ENCODE measurements around the gene IL37. TPM values are rescaled to one million over a fixed set of nuclear protein-coding genes. Genes with fewer than 3 reads are reported as not detected.
A peak's percentile ranks its signal among the peaks of the same experiment; 100 is the strongest.

Gene IL37
- total and polyA plus RNA-seq, 2 of the 13 experiments (the other 11 are each of a cell fraction or from before 2014, with no cell fraction given), result not detected

DNA sequence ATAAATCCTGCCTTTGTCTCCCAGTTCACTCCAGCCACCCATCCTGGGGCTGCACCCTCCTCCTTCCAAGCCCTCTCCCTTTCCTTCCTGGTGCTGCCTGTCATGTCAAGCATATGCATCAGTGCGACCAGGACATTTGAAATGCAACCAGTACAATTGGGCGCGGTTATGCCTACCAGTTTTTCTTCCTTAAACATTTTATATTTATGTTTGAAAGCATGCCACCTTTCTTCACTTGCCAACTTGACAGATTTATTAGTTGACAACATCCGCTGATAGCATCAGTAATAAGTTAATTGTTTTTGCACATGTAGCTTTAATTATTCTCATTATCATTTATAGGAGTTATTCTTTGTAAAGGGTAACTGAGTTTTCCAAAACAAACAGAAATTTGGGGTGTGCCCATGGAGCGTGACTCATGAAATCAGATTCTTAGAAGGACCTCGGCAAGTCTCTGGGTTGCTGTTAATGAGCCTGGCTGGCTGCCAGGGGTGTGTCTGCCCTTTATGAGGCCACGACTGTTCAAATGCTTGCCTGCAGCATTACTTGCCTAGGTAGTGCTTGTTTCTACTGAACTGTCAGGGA, 41.6 kb upstream of the IL37 start:
- DNase-seq (ENCODE audit: low spot score), result no peak
- no TSS peak for BruUV-seq (replicated peaks)
- no peak overlapping the region for H3K4me2 ChIP-seq (ENCODE audit: low read depth, low read length)
- H3K79me2 ChIP-seq (ENCODE audit: insufficient read depth, low read length), result no peaks in the 10 kb centered on the region
- TF ChIP-seq HNF4G (IDR thresholded peaks at IDR 0.05; ENCODE audit: borderline replicate concordance, low read depth, low read length) (no peak), HNF4G (CRISPR knock-in tag; IDR thresholded peaks at IDR 0.05; ENCODE audit: borderline replicate concordance, low read depth) (no peak), ZNF224 (CRISPR knock-in tag; IDR thresholded peaks at IDR 0.05) (no peak)
- intact Hi-C loops (cut with micrococcal nuclease; ENCODE audit: unreplicated experiment), result no loop called here
- in situ Hi-C loops (cut with HindIII; ENCODE audit: extremely low pct_ligation_motif_present, low pct_unique_long_range_greater_than_20kb), result no loop called here
- H3K27ac ChIP-seq (ENCODE audit: extremely low read length, insufficient read depth, low read length), result no peak overlapping the region
- FAIRE-seq, result no peak
- no peaks in the 10 kb centered on the region for H3K36me3 ChIP-seq (replicated peaks in 1 of 2; ENCODE audit: control insufficient read depth in 1 of 2, insufficient read depth in 2 of 2, low read length in 2 of 2)
- ATAC-seq, result no peak
- no peak overlapping the region for H3K4me3 ChIP-seq (replicated peaks in 1 of 3; ENCODE audit: insufficient read depth in 1 of 3, low read depth in 2 of 3, low read length in 3 of 3)
- H2AFZ ChIP-seq (ENCODE audit: low read length), result no peak overlapping the region
- peaks cover 10% of the 10 kb centered on the region for H3K9me3 ChIP-seq (ENCODE audit: low read length)
- H3K9ac ChIP-seq (ENCODE audit: insufficient read depth, low read depth, low read length), result no peak overlapping the region
- WGBS (ENCODE audit: low lambda C conversion rate), result 49% methylated on average over 7 of the region's 7 CpGs
- H3K4me1 ChIP-seq (ENCODE audit: insufficient read depth, low read length), result no peaks in the 10 kb centered on the region
- ChIA-PET POLR2A (no interaction called here), CTCF (ENCODE audit: low intra/inter-chr PET ratio, low total read pairs) (no interaction called here)
- no peaks in the 10 kb centered on the region for H4K20me1 ChIP-seq (ENCODE audit: insufficient read depth, low read length)
- H3K27me3 ChIP-seq (ENCODE audit: control insufficient read depth in 1 of 2, insufficient read depth in 2 of 2, low read length in 2 of 2), result peaks cover 0 to 12% of the 10 kb centered on the region in 2 experiments; a peak in 2 of 5 replicates

DNA sequence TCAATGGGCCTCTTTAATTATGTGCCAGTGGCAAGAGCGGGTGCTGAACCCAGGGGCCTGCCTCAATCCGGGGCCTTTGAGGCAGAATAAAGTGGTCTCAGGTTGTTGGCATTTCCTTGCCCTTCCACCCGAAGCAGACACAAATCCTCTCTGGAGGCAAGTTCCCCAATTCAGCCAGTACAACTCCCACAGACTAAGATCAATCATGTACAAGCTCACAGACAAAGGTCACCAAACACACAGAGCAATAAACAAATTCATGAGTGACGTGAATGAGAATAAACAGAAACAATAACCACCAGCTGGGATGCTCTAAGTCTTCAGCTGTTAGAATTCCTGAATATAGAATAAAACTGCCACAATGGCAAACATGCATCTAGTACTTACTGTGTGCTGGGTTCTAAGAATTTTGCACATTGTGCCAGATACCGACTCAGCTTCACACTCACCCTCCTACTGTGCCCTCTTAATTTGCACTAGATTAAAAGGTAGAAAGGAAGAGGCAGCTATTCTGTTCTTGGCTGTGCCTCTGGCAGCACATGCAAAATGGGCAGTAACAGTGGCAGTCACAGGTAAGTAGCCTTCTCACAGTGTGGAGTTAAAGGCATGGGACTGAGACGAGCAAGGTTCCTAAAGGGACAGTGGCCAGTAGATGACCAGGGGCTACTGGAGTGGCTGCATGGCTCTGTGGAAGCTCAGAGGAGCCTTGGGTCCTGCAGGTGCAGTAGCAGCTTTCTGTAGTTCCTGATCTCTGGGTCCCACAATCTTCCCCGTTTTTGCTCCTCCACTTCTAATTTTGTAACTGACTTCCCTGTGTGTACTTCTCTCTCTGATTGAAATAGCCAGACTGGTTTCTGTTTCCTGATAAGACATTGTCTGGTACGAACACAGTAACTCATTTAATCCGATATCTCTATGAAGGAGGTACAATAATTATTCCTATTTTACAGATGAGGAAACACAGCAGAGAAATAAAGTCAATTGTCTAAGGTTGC, 39.8 kb upstream of the IL37 start:
- ATAC-seq (no peak; the same call in 2 of the 3 replicates), FAIRE-seq (no peak), DNase-seq (ENCODE audit: low spot score) (no peak)
- ChIA-PET POLR2A (no interaction called here), CTCF (ENCODE audit: low intra/inter-chr PET ratio, low total read pairs) (no interaction called here)
- Histone ChIP-seq H3K9ac (ENCODE audit: insufficient read depth, low read depth, low read length) (no peak overlapping the region), H3K27ac (ENCODE audit: extremely low read length, insufficient read depth, low read length) (no peak overlapping the region), H3K27me3 (ENCODE audit: control insufficient read depth in 1 of 2, insufficient read depth in 2 of 2, low read length in 2 of 2) (peaks cover 0 to 12% of the 10 kb centered on the region in 2 experiments; a peak in 2 of 5 replicates), H3K4me2 (ENCODE audit: low read depth, low read length) (no peak overlapping the region), H3K9me3 (ENCODE audit: low read length) (peaks cover 5% of the 10 kb centered on the region), H3K36me3 (replicated peaks in 1 of 2; ENCODE audit: control insufficient read depth in 1 of 2, insufficient read depth in 2 of 2, low read length in 2 of 2) (no peaks in the 10 kb centered on the region), H2AFZ (ENCODE audit: low read length) (no peak overlapping the region), H3K4me1 (ENCODE audit: insufficient read depth, low read length) (no peaks in the 10 kb centered on the region), H3K4me3 (replicated peaks in 1 of 3; ENCODE audit: insufficient read depth in 1 of 3, low read depth in 2 of 3, low read length in 3 of 3) (no peak overlapping the region), H4K20me1 (ENCODE audit: insufficient read depth, low read length) (no peaks in the 10 kb centered on the region), H3K79me2 (ENCODE audit: insufficient read depth, low read length) (no peaks in the 10 kb centered on the region)
- no TSS peak for BruUV-seq (replicated peaks)
- in situ Hi-C loops (cut with HindIII; ENCODE audit: extremely low pct_ligation_motif_present, low pct_unique_long_range_greater_than_20kb) (no loop called here), intact Hi-C loops (cut with micrococcal nuclease; ENCODE audit: unreplicated experiment) (no loop called here)
- 27% methylated on average over 9 of the region's 9 CpGs for WGBS (ENCODE audit: low lambda C conversion rate)
- TF ChIP-seq ZNF615 (CRISPR knock-in tag; IDR thresholded peaks at IDR 0.05; ENCODE audit: borderline replicate concordance) (0 out of 2 replicates have a peak, but pooled peaks have one; percentile 61), MIER2 (CRISPR knock-in tag; IDR thresholded peaks at IDR 0.05) (no peak), XRCC5 (optimal IDR thresholded peaks at IDR 0.05; ENCODE audit: low read length) (no peak), WIZ (CRISPR knock-in tag; IDR thresholded peaks at IDR 0.05) (no peak)

Data from HepG2 (cell line).